ENCODE results near the gene CDC42BPB. TPM values are rescaled to one million over a fixed set of nuclear protein-coding genes. Genes with fewer than 3 reads are reported as not detected.

CDC42BPB gene
- total and polyA plus RNA-seq, 2 of the 4 experiments (the other 2 are of a cell fraction), result 49.1 to 81.4 TPM

GRCh38 chr14:103089386-103090335, 32.3 kb upstream of the CDC42BPB start:
- Histone ChIP-seq H3K27me3 (ENCODE audit: control insufficient read depth, insufficient read depth, low read length) (peaks cover 50% of the 10 kb centered on the region), H3K18ac (ENCODE audit: low read depth, low read length) (no peak overlapping the region), H3K9ac (ENCODE audit: low read depth, low read length) (no peak overlapping the region), H3K4me1 (ENCODE audit: control insufficient read depth, insufficient read depth, low read length) (peaks cover 11% of the 10 kb centered on the region), H3K14ac (replicated peaks; ENCODE audit: low read depth, low read length) (no peak overlapping the region), H3K23ac (ENCODE audit: low read depth, low read length) (no peak overlapping the region), H3K9me3 (ENCODE audit: control insufficient read depth, insufficient read depth, low read length) (no peaks in the 10 kb centered on the region), H4K91ac (ENCODE audit: insufficient read depth, low read depth, low read length) (no peak overlapping the region), H3K79me1 (ENCODE audit: low read depth in 1 of 2, low read length in 2 of 2) (no peaks in the 10 kb centered on the region), H2AFZ (replicated peaks; ENCODE audit: low read length, poor library complexity) (no peak overlapping the region), H2AK9ac (replicated peaks; ENCODE audit: low read depth, low read length, poor library complexity) (peak overlapping the region; percentile 40), H4K20me1 (ENCODE audit: insufficient read depth, low read length) (no peaks in the 10 kb centered on the region; the same call in 1 of the 2 replicates), H3K56ac (ENCODE audit: extremely low read depth, insufficient read depth, low read length) (no peak overlapping the region), H2BK5ac (ENCODE audit: low read depth, low read length, poor library complexity, severe bottlenecking) (no peak overlapping the region), H3K9me1 (ENCODE audit: insufficient read depth, low read length) (no peaks in the 10 kb centered on the region), H2AK5ac (ENCODE audit: low read depth, low read length) (no peak overlapping the region), H2BK20ac (ENCODE audit: low read depth, low read length) (no peak overlapping the region), H3K4ac (ENCODE audit: low read depth, low read length) (no peak overlapping the region), H3K4me3 (ENCODE audit: insufficient read depth, low read depth, low read length) (no peak overlapping the region), H4K5ac (ENCODE audit: low read depth, low read length) (no peak overlapping the region), H3K4me2 (ENCODE audit: low read depth, low read length) (no peak overlapping the region), H3K27ac (ENCODE audit: insufficient read depth, low read length) (no peak overlapping the region), H4K8ac (ENCODE audit: low read depth in 2 of 2, low read length in 2 of 2) (no peak overlapping the region), H3K36me3 (ENCODE audit: control insufficient read depth, insufficient read depth, low read length) (no peaks in the 10 kb centered on the region), H2BK120ac (ENCODE audit: low read depth, low read length) (no peak overlapping the region), H2BK15ac (ENCODE audit: low read depth, low read length) (no peak overlapping the region)
- DNase-seq, result no peak
- 73% methylated on average over 16 of the region's 28 CpGs; no CpG with 5 or more reads in 1 of the 2 experiments for WGBS, 2 experiments (ENCODE audit: extremely low coverage in 2 of 2, insufficient read length in 1 of 2)
- ChIA-PET POLR2A (ENCODE audit: unreplicated experiment) (no interaction called here), CTCF (no interaction called here)
- intact Hi-C loops (cut with micrococcal nuclease), result no loop called here
- in situ Hi-C loops (cut with MboI; ENCODE audit: low sequenced_read_pairs), result no loop called here
- BruUV-seq (replicated peaks), result no TSS peak
- ATAC-seq (ENCODE audit: low read depth), result no peak
- TF ChIP-seq BHLHE40 (IDR thresholded peaks at IDR 0.05; ENCODE audit: low read depth, low read length) (no peak), CHD1 (IDR thresholded peaks at IDR 0.05; ENCODE audit: low read depth, low read length) (no peak), RAD21 (IDR thresholded peaks at IDR 0.05; ENCODE audit: low read length) (no peak), MAFK (IDR thresholded peaks at IDR 0.05; ENCODE audit: low read depth, low read length) (no peak)
- dilution Hi-C loops (cut with HindIII; ENCODE audit: low sequenced_read_pairs, unreplicated experiment), result no loop called here
